Measurements from ENCODE around the gene LRRC15.

- TF ChIP-seq CTCF (IDR thresholded peaks at IDR 0.05; ENCODE audit: low read depth, low read length, poor library complexity, severe bottlenecking) = no peak
- TF ChIP-seq EZH2phosphoT487 (IDR thresholded peaks at IDR 0.05; ENCODE audit: borderline replicate concordance, low read length) = no peak
Measured at GRCh38 chr3:194382892-194383223, 13.3 kb upstream of the LRRC15 start.

Data from DOHH2 (cell line).